SH-SY5Y (cell line): ENCODE measurements around the gene CEP131.

Experiments
- GATA2 ChIP-seq: IDR thresholded peaks from 2 replicates; pipeline ENCODE4 v1.6.1; 2011; ENCODE audit warnings: mild to moderate bottlenecking, low read depth, low read length
- GATA3 ChIP-seq: IDR thresholded peaks from 2 replicates; pipeline ENCODE4 v1.6.1; 2011; ENCODE audit warnings: low read depth, mild to moderate bottlenecking, low read length, moderate library complexity

DNA sequence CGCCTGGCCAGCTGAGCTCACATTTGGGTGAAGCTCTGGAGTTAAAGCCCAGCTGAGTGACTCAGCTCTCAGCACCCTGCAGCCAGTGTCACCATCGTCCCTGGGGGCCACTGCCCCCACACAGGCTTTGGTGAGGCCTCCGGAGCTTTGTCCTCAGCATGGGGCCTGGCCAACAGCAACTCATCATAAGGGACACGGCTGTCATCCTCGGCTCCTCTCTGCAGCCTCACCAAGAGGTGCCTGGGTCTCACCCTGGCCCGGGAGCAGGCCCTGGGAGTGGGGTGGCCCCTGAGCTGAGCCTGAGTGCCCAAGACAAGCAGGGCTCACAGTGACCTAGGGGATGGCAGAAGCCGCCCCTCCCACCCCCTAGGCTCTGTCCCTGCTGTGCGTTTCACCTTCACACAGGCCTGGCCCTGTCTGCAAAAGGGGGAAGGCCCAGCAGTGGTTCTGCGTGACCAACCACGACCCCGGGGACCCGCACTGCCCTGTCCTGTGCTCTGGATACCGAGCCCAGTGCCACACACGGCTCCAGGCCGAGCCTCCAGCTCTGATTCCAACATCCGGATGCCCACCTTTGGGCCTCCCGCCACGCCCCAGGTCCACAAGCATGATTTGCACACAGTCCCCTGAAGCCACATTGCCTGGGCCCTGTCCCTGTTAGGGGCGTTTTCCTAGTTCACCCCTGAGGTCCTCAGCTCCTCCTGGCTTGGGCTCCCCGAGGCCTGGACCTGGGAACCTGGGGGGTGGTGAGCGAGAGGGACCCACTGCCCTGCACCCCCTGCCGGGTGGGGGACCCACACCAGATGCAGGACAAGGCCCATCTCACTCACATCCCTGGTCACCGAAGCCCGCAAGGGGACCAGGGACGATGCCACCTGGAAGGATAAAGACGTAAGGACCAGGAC lies 34.9 kb downstream of the CEP131 start:
- no peak for TF ChIP-seq GATA2
- TF ChIP-seq GATA3: no peak
